OCI-LY3 (cell line): Measurements from ENCODE around the gene SPATS2.

Source experiments
- H2AFZ ChIP-seq: fragments of 200-600, 300-600 bp; shearing (Covaris generic); 2 replicates; pipeline ENCODE4 v1.6.0; 2014; ENCODE audit warnings: antibody characterized with exemption, low read depth, low read length
- H3K27ac ChIP-seq: fragments of 200-600, 300-600 bp; sonication (generic); 2 replicates; pipeline ENCODE4 v1.5.1; 2014; ENCODE audit warnings: mild to moderate bottlenecking, low read length, moderate library complexity, mixed read lengths
- H3K27me3 ChIP-seq: fragments of 200-600, 300-600 bp; sonication (generic); 2 replicates; pipeline ENCODE4 v1.6.1; 2014; ENCODE audit warnings: low read depth, low read length, mixed read lengths
- H3K36me3 ChIP-seq: fragments of 200-600, 300-600 bp; sonication (generic); replicated peaks from 2 replicates; pipeline ENCODE3; 2014; ENCODE audit warnings: low read depth, low read length, mixed read lengths
- H3K4me1 ChIP-seq: fragments of 300-600, 200-600 bp; sonication (generic); 2 replicates; pipeline ENCODE4 v1.6.1; 2014; ENCODE audit warnings: low read length, mixed read lengths
- H3K4me2 ChIP-seq: fragments of 200-600, 300-600 bp; sonication (generic); 2 replicates; pipeline ENCODE4 v1.6.1; 2014; ENCODE audit warnings: low read length, mixed read lengths
- H3K4me3 ChIP-seq: fragments of 300-600, 200-600 bp; sonication (generic); 2 replicates; pipeline ENCODE4 v1.5.1; 2014; ENCODE audit warnings: antibody characterized with exemption, mild to moderate bottlenecking, low read length, moderate library complexity
- H3K79me2 ChIP-seq: fragments of 300-600, 200-600 bp; shearing (Covaris generic); 2 replicates; pipeline ENCODE4 v1.6.1; 2014; ENCODE audit warnings: mild to moderate bottlenecking, low read length, mixed read lengths
- H3K9ac ChIP-seq: fragments of 300-600, 200-600 bp; shearing (Covaris generic); 2 replicates; pipeline ENCODE4 v1.6.0; 2014; ENCODE audit warnings: mild to moderate bottlenecking, low read length, moderate library complexity
- H3K9me3 ChIP-seq: fragments of 200-600, 300-600 bp; shearing (Covaris generic); 2 replicates; pipeline ENCODE4 v1.6.1; 2014; ENCODE audit warnings: low read length, mixed read lengths; ENCODE audit not compliant: insufficient read depth
- H4K20me1 ChIP-seq: fragments of 200-600, 300-600 bp; sonication (generic); 2 replicates; pipeline ENCODE4 v1.6.1; 2016; ENCODE audit warnings: low read length, mixed read lengths; ENCODE audit not compliant: insufficient read depth
- EZH2phosphoT487 ChIP-seq: fragments of 200-600 bp; shearing (Covaris generic); IDR thresholded peaks from 2 replicates; pipeline ENCODE4 v1.6.1; 2018; ENCODE audit warnings: antibody characterized with exemption, mixed run types, low read depth
- TF ChIP-seq, protein P1 (sequence below): fragments of 200-600, 300-600 bp; sonication (generic); IDR thresholded peaks from 2 replicates; pipeline ENCODE4 v1.5.1; 2014; ENCODE audit warnings: antibody characterized with exemption, low read length, low read depth

SPATS2 gene

DNA sequence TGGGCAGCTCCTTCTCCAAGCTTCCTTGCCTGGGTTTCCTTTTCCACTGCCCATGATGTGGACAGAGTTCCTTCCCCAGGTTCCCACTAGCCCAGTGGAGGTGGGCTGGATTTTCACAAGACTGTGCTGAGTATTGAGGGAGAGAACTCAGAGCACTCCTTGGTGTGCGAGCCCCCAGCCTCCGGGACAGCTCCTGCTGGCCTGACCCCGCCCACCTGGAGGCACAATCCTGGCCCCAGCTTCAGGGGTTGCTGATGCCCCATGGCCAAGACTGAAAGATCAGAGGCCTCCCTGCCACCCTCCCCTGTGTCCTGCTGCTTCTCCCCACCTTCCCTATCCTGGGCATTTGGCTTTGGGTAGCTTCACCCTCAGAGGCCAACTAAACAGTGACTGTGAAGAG is 179.2 kb downstream of the SPATS2 start:
- Histone ChIP-seq H3K4me2 (no peak overlapping the region), H3K27ac (no peak overlapping the region), H3K4me3 (no peak overlapping the region), H3K9me3 (no peaks in the 10 kb centered on the region), H3K27me3 (0 out of 2 replicates have a peak, but pooled peaks cover 4% of the 10 kb centered on the region), H4K20me1 (no peaks in the 10 kb centered on the region), H3K79me2 (no peaks in the 10 kb centered on the region), H2AFZ (no peak overlapping the region), H3K36me3 (no peaks in the 10 kb centered on the region), H3K9ac (no peak overlapping the region), H3K4me1 (no peaks in the 10 kb centered on the region)
- TF ChIP-seq EZH2phosphoT487: no peak

DNA sequence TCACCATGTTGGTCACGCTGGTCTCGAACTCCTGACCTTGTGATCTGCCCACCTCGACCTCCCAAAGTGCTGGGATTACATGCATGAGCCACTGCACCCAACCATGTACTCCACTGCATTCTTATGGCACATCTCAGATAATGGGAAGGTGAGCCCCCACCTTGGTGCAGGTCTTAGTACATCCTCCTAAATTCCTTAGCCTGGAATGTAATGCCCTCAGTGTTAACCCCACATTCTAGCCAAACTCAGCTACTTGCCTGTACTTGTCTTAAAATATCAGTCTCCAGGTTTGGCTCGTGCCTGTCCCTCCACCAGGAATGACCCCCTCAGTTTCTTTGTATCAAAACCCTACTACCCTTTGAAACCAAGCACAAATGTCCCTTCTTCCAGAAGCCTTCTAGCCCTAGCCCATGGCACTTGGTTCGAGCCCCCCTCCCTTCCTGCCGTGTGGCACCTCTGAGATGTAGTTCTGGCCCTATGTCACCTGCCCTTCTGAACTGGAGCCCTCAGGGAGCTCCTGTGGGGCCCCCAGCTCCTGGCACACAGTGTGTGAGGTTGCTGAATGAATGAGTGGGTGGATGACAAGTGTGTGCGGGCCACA is 179.9 kb downstream of the SPATS2 start:
- H3K9me3 ChIP-seq: no peaks in the 10 kb centered on the region
- H3K4me2 ChIP-seq: no peak overlapping the region
- no peaks in the 10 kb centered on the region for H3K79me2 ChIP-seq
- H3K4me3 ChIP-seq: no peak overlapping the region
- 0 out of 2 replicates have a peak, but pooled peaks cover 4% of the 10 kb centered on the region for H3K27me3 ChIP-seq
- H3K4me1 ChIP-seq: no peaks in the 10 kb centered on the region
- H4K20me1 ChIP-seq: no peaks in the 10 kb centered on the region
- no peak overlapping the region for H2AFZ ChIP-seq
- no peak overlapping the region for H3K27ac ChIP-seq
- no peaks in the 10 kb centered on the region for H3K36me3 ChIP-seq
- H3K9ac ChIP-seq: no peak overlapping the region
- no peak for TF ChIP-seq EZH2phosphoT487
- TF ChIP-seq, protein P1, sequence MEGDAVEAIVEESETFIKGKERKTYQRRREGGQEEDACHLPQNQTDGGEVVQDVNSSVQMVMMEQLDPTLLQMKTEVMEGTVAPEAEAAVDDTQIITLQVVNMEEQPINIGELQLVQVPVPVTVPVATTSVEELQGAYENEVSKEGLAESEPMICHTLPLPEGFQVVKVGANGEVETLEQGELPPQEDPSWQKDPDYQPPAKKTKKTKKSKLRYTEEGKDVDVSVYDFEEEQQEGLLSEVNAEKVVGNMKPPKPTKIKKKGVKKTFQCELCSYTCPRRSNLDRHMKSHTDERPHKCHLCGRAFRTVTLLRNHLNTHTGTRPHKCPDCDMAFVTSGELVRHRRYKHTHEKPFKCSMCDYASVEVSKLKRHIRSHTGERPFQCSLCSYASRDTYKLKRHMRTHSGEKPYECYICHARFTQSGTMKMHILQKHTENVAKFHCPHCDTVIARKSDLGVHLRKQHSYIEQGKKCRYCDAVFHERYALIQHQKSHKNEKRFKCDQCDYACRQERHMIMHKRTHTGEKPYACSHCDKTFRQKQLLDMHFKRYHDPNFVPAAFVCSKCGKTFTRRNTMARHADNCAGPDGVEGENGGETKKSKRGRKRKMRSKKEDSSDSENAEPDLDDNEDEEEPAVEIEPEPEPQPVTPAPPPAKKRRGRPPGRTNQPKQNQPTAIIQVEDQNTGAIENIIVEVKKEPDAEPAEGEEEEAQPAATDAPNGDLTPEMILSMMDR: no peak

DNA sequence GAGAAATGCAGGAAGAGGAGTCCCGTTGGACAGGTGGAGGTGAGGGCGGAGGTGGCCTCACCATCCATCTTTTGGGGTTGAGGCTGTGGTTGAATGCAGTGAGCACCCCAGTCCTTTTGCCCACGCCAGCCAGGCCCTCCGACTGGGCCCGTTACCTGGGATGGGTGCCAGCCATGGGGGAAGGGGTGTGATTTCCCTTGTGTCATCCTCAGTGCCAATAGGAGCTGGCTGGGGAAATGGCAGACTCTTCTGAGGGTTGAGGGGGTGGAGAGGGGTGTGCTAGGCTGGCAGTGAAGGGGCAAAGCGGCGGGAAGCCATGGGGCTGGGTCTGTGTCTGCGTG is 181.2 kb downstream of the SPATS2 start:
- H3K9me3 ChIP-seq: no peaks in the 10 kb centered on the region
- TF ChIP-seq, protein P1: no peak
- TF ChIP-seq EZH2phosphoT487: no peak
- no peaks in the 10 kb centered on the region for H3K4me1 ChIP-seq
- no peaks in the 10 kb centered on the region for H3K36me3 ChIP-seq
- H3K27ac ChIP-seq: no peak overlapping the region
- peak overlapping the region; percentile 79 for H3K4me3 ChIP-seq
- peak overlapping the region; percentile 60; the same call in 1 of the 2 replicates for H3K9ac ChIP-seq
- H2AFZ ChIP-seq: no peak overlapping the region
- H3K4me2 ChIP-seq: peak overlapping the region; percentile 56
- 0 out of 2 replicates have a peak, but pooled peaks cover 4% of the 10 kb centered on the region for H3K27me3 ChIP-seq
- no peaks in the 10 kb centered on the region for H3K79me2 ChIP-seq
- H4K20me1 ChIP-seq: no peaks in the 10 kb centered on the region

DNA sequence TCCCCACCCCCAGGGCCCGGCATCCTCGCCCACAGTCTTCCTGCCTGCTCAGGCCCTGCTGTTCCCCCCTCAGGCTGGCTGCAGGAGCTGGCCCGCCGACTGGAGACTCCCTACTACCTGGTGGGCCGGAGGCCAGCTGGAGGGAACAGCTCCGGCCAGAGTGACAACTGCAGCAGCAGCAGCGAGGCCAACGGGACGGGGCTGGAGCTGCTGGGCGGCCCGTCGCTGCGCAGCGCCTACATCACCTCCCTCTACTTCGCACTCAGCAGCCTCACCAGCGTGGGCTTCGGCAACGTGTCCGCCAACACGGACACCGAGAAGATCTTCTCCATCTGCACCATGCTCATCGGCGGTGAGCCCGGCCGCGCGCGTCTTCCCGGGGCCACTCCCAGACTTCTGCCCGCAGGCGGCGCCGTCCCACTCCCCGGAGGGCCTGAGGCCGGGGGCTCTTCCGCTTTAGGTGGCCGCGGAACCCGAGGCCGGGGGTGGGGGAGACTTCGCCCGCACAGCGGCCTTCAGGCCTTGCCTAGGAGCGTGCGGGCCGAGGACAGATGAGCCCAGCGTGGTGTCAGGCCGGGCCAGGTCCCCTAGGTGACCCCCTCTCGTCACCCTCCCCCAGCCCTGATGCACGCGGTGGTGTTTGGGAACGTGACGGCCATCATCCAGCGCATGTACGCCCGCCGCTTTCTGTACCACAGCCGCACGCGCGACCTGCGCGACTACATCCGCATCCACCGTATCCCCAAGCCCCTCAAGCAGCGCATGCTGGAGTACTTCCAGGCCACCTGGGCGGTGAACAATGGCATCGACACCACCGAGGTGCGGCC is 181.8 kb downstream of the SPATS2 start:
- TF ChIP-seq, protein P1: peak; percentile 21; the same call in 1 of the 2 replicates
- TF ChIP-seq EZH2phosphoT487: no peak
- Histone ChIP-seq H2AFZ (peak overlapping the region; percentile 74; the same call in 1 of the 2 replicates), H3K4me3 (peak overlapping the region; percentile 79), H3K27ac (no peak overlapping the region), H3K4me1 (no peaks in the 10 kb centered on the region), H3K4me2 (peak overlapping the region; percentile 56), H3K9me3 (no peaks in the 10 kb centered on the region), H3K79me2 (no peaks in the 10 kb centered on the region), H4K20me1 (no peaks in the 10 kb centered on the region), H3K36me3 (no peaks in the 10 kb centered on the region), H3K27me3 (0 out of 2 replicates have a peak, but pooled peaks cover 4% of the 10 kb centered on the region), H3K9ac (peak overlapping the region; percentile 60; the same call in 1 of the 2 replicates)
